ENCODE data around the gene ARFGEF3. TPM values are rescaled to one million over a fixed set of nuclear protein-coding genes. Genes with fewer than 3 reads are reported as not detected.
"Not testable (repeated sequence)": the region's sequence is repeated elsewhere in the genome, so short reads cannot be mapped to it uniquely, and the experiment has no call there.

ARFGEF3 gene
- polyA plus RNA-seq, 1 donor from 2014 or later = not detected

GRCh38 chr6:138336221-138336620, 174.5 kb downstream of the ARFGEF3 start:
- Mint-ChIP-seq H3K9me3 (peaks cover 0 to 2% (median 2%) of the 10 kb centered on the region in 3 donors), H3K36me3 (peaks cover 1% of the 10 kb centered on the region), H3K27me3 (peaks cover 22% of the 10 kb centered on the region), H3K4me3 (no peak overlapping the region), H3K4me1 (no peaks in the 10 kb centered on the region), H3K27ac (no peak overlapping the region)

GRCh38 chr6:138337076-138337475, 175.3 kb downstream of the ARFGEF3 start:
- peaks cover 1% of the 10 kb centered on the region for H3K36me3 Mint-ChIP-seq
- H3K9me3 Mint-ChIP-seq = peaks cover 0 to 2% (median 2%) of the 10 kb centered on the region in 3 donors
- peaks cover 22% of the 10 kb centered on the region for H3K27me3 Mint-ChIP-seq
- no peak overlapping the region for H3K27ac Mint-ChIP-seq
- no peaks in the 10 kb centered on the region for H3K4me1 Mint-ChIP-seq
- no peak overlapping the region for H3K4me3 Mint-ChIP-seq

GRCh38 chr6:138339024-138339423, 177.3 kb downstream of the ARFGEF3 start:
- Mint-ChIP-seq H3K36me3 (peaks cover 1% of the 10 kb centered on the region), H3K27me3 (peaks cover 20% of the 10 kb centered on the region), H3K27ac (no peak overlapping the region), H3K4me1 (no peaks in the 10 kb centered on the region), H3K9me3 (peaks cover 0 to 2% (median 0%) of the 10 kb centered on the region in 3 donors), H3K4me3 (no peak overlapping the region)

- H3K9me3 Mint-ChIP-seq = peaks cover 0 to 2% (median 0%) of the 10 kb centered on the region in 3 donors
- H3K27me3 Mint-ChIP-seq = peaks cover 17% of the 10 kb centered on the region
- H3K27ac Mint-ChIP-seq = no peak overlapping the region
- H3K4me3 Mint-ChIP-seq = no peak overlapping the region
- no peaks in the 10 kb centered on the region for H3K36me3 Mint-ChIP-seq
- H3K4me1 Mint-ChIP-seq = no peaks in the 10 kb centered on the region
Measured at GRCh38 chr6:138341176-138341575, 179.4 kb downstream of the ARFGEF3 start.

- Mint-ChIP-seq H3K4me1 (peaks cover 0 to 3% (median 0%) of the 10 kb centered on the region in 3 donors), H3K27ac (no peak overlapping the region), H3K9me3 (no peaks in the 10 kb centered on the region), H3K4me3 (no peak overlapping the region), H3K36me3 (no peaks in the 10 kb centered on the region), H3K27me3 (peaks cover 6% of the 10 kb centered on the region)
Measured at GRCh38 chr6:138343112-138343511, 181.4 kb downstream of the ARFGEF3 start.

- H3K36me3 Mint-ChIP-seq = no peaks in the 10 kb centered on the region
- H3K9me3 Mint-ChIP-seq = no peaks in the 10 kb centered on the region
- no peak overlapping the region for H3K27ac Mint-ChIP-seq
- H3K4me3 Mint-ChIP-seq = no peak overlapping the region
- peaks cover 3% of the 10 kb centered on the region for H3K27me3 Mint-ChIP-seq
- peaks cover 0 to 3% (median 0%) of the 10 kb centered on the region in 3 donors for H3K4me1 Mint-ChIP-seq
Measured at GRCh38 chr6:138345565-138346285, 184.0 kb downstream of the ARFGEF3 start.

- H3K4me3 Mint-ChIP-seq = no peak overlapping the region
- H3K9me3 Mint-ChIP-seq = no peaks in the 10 kb centered on the region
- peaks cover 0 to 3% (median 0%) of the 10 kb centered on the region in 3 donors for H3K4me1 Mint-ChIP-seq
- H3K27me3 Mint-ChIP-seq = peaks cover 3% of the 10 kb centered on the region
- H3K27ac Mint-ChIP-seq = no peak overlapping the region
- H3K36me3 Mint-ChIP-seq = no peaks in the 10 kb centered on the region
Measured at GRCh38 chr6:138346302-138347195, 184.8 kb downstream of the ARFGEF3 start.

GRCh38 chr6:138347864-138348263, 186.1 kb downstream of the ARFGEF3 start:
- Mint-ChIP-seq H3K4me3 (no peak overlapping the region), H3K4me1 (peaks cover 0 to 3% (median 0%) of the 10 kb centered on the region in 3 donors), H3K9me3 (no peaks in the 10 kb centered on the region), H3K36me3 (no peaks in the 10 kb centered on the region), H3K27ac (peak overlapping the region in 1 of 3 donors; percentile 68), H3K27me3 (peaks cover 3% of the 10 kb centered on the region)

- peaks cover 3% of the 10 kb centered on the region for H3K27me3 Mint-ChIP-seq
- H3K4me3 Mint-ChIP-seq = no peak overlapping the region
- H3K4me1 Mint-ChIP-seq = peaks cover 0 to 3% (median 0%) of the 10 kb centered on the region in 3 donors
- no peak overlapping the region for H3K27ac Mint-ChIP-seq
- no peaks in the 10 kb centered on the region for H3K9me3 Mint-ChIP-seq
- H3K36me3 Mint-ChIP-seq = no peaks in the 10 kb centered on the region
Measured at GRCh38 chr6:138349891-138350290, 188.2 kb downstream of the ARFGEF3 start.

GRCh38 chr6:138357928-138358327, 196.2 kb downstream of the ARFGEF3 start:
- Mint-ChIP-seq H3K27ac (no peak overlapping the region), H3K4me3 (no peak overlapping the region), H3K36me3 (no peaks in the 10 kb centered on the region), H3K9me3 (peaks cover 0 to 6% (median 0%) of the 10 kb centered on the region in 3 donors), H3K4me1 (no peaks in the 10 kb centered on the region), H3K27me3 (peaks cover 16% of the 10 kb centered on the region)

GRCh38 chr6:138368684-138369083, 206.9 kb downstream of the ARFGEF3 start:
- not testable (repeated sequence) for H3K9me3 Mint-ChIP-seq, H3K36me3 Mint-ChIP-seq, H3K4me1 Mint-ChIP-seq, H3K4me3 Mint-ChIP-seq, H3K27ac Mint-ChIP-seq, H3K27me3 Mint-ChIP-seq

GRCh38 chr6:138370631-138371451, 209.1 kb downstream of the ARFGEF3 start:
- Mint-ChIP-seq H3K4me3 (no peak overlapping the region), H3K27ac (no peak overlapping the region), H3K27me3 (peaks cover 3% of the 10 kb centered on the region), H3K9me3 (peaks cover 0 to 2% (median 0%) of the 10 kb centered on the region in 3 donors), H3K36me3 (no peaks in the 10 kb centered on the region), H3K4me1 (peaks cover 0 to 1% (median 0%) of the 10 kb centered on the region in 3 donors)

- Mint-ChIP-seq H3K27me3 (peaks cover 3% of the 10 kb centered on the region), H3K27ac (no peak overlapping the region), H3K4me3 (no peak overlapping the region), H3K36me3 (no peaks in the 10 kb centered on the region), H3K9me3 (peaks cover 0 to 2% (median 0%) of the 10 kb centered on the region in 3 donors), H3K4me1 (peaks cover 0 to 1% (median 0%) of the 10 kb centered on the region in 3 donors)
Measured at GRCh38 chr6:138371452-138371711, 209.6 kb downstream of the ARFGEF3 start.

- Mint-ChIP-seq H3K4me3 (no peak overlapping the region), H3K9me3 (peaks cover 0 to 2% (median 0%) of the 10 kb centered on the region in 3 donors), H3K27me3 (peaks cover 3% of the 10 kb centered on the region), H3K4me1 (peaks cover 0 to 1% (median 0%) of the 10 kb centered on the region in 3 donors), H3K27ac (no peak overlapping the region), H3K36me3 (no peaks in the 10 kb centered on the region)
Measured at GRCh38 chr6:138371720-138372119, 210.0 kb downstream of the ARFGEF3 start.

All from IgD-negative memory B cell (primary cell).